SK-N-SH (cell line): ENCODE measurements around the gene ARID1B.

Experiments used
- CHD2 ChIP-seq: fragments of 150-350 bp; IDR thresholded peaks from 2 replicates; pipeline ENCODE4 v1.6.1; 2018; ENCODE audit warnings: low read length; ENCODE audit not compliant: partially characterized antibody
- MXI1 ChIP-seq: IDR thresholded peaks from 2 replicates; pipeline ENCODE4 v1.6.1; 2012; ENCODE audit warnings: mild to moderate bottlenecking, low read depth, low read length, improper control_type of control experiment
- POLR2AphosphoS5 ChIP-seq: IDR thresholded peaks from 2 replicates; pipeline ENCODE4 v1.6.1; 2012; ENCODE audit warnings: low read depth, low read length
- TF ChIP-seq, protein P1 (sequence below): IDR thresholded peaks from 2 replicates; pipeline ENCODE4 v1.4.0; 2012; ENCODE audit warnings: low read depth, borderline replicate concordance
- TF ChIP-seq, protein P2 (sequence below): fragments of 200-600 bp; sonication (generic); IDR thresholded peaks from 2 replicates; pipeline ENCODE4 v1.6.1; 2017; ENCODE audit warnings: antibody characterized with exemption, mild to moderate bottlenecking, moderate library complexity

- TF ChIP-seq POLR2AphosphoS5 (no peak), MXI1 (no peak), CHD2 (no peak)
- TF ChIP-seq, protein P1, sequence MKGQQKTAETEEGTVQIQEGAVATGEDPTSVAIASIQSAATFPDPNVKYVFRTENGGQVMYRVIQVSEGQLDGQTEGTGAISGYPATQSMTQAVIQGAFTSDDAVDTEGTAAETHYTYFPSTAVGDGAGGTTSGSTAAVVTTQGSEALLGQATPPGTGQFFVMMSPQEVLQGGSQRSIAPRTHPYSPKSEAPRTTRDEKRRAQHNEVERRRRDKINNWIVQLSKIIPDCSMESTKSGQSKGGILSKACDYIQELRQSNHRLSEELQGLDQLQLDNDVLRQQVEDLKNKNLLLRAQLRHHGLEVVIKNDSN = no peak
- TF ChIP-seq, protein P2, sequence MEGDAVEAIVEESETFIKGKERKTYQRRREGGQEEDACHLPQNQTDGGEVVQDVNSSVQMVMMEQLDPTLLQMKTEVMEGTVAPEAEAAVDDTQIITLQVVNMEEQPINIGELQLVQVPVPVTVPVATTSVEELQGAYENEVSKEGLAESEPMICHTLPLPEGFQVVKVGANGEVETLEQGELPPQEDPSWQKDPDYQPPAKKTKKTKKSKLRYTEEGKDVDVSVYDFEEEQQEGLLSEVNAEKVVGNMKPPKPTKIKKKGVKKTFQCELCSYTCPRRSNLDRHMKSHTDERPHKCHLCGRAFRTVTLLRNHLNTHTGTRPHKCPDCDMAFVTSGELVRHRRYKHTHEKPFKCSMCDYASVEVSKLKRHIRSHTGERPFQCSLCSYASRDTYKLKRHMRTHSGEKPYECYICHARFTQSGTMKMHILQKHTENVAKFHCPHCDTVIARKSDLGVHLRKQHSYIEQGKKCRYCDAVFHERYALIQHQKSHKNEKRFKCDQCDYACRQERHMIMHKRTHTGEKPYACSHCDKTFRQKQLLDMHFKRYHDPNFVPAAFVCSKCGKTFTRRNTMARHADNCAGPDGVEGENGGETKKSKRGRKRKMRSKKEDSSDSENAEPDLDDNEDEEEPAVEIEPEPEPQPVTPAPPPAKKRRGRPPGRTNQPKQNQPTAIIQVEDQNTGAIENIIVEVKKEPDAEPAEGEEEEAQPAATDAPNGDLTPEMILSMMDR = no peak
These were observed 101.5 kb downstream of the ARID1B start for GRCh38 chr6:156878681-156879080.
